Caco-2 (cell line): ENCODE data around the gene ZNF500. TPM values are rescaled to one million over a fixed set of nuclear protein-coding genes. Genes with fewer than 3 reads are reported as not detected.

Experiments used
- BruUV-seq: library from RNA; stranded (reverse); fragments of 400-500 nt; replicated peaks from 2 replicates; lab custom pipeline; 2021; lab: Mats Ljungman, UMichigan
- CTCF ChIA-PET: fragments of 300-600 bp; sonication (Branson Sonifier 250); formaldehyde crosslinking; loops from one replicate; lab custom pipeline; 2022; ENCODE audit warnings: antibody characterized with exemption; lab: Charles Lee
- POLR2A ChIA-PET: fragments of 300-600 bp; sonication (Branson Sonifier 250); formaldehyde crosslinking; loops from one replicate; lab custom pipeline; 2022; ENCODE audit warnings: antibody characterized with exemption; lab: Charles Lee
- DNase-seq, 2 experiments: peaks; one replicate each; pipeline versions ENCODE4 v3.0.0 to v3.0.0-alpha.2; 2020 to 2022
- H3K27me3 ChIP-seq: replicated peaks from 2 replicates; pipeline ENCODE4 v1.6.0; 2011; ENCODE audit warnings: low read length; ENCODE audit not compliant: control insufficient read depth, insufficient read depth
- H3K36me3 ChIP-seq: 2 replicates; pipeline ENCODE4 v1.5.1; 2011; ENCODE audit warnings: low read length; ENCODE audit not compliant: control insufficient read depth, insufficient read depth
- H3K4me1 ChIP-seq: fragments of 250-450 bp; sonication (Bioruptor Pico); 2 replicates; pipeline ENCODE4 v1.5.1; 2020; ENCODE audit warnings: mild to moderate bottlenecking
- H3K4me3 ChIP-seq: 2 replicates; pipeline ENCODE4 v1.5.1; 2011; ENCODE audit warnings: low read depth, mild to moderate bottlenecking, control low read depth, low read length
- H3K9me3 ChIP-seq: fragments of 250-450 bp; sonication (Bioruptor Pico); 2 replicates; pipeline ENCODE4 v1.5.1; 2020; ENCODE audit warnings: mild to moderate bottlenecking, moderate library complexity
- H3K27ac Mint-ChIP-seq: one replicate; pipeline ENCODE4 v1.8.0; 2022; ENCODE audit warnings: mixed read lengths; ENCODE audit not compliant: unreplicated experiment
- H3K27me3 Mint-ChIP-seq: one replicate; pipeline ENCODE4 v1.8.0; 2022; ENCODE audit warnings: mixed read lengths; ENCODE audit not compliant: insufficient read depth, unreplicated experiment
- H3K36me3 Mint-ChIP-seq: one replicate; pipeline ENCODE4 v1.8.0; 2022; ENCODE audit warnings: mild to moderate bottlenecking, mixed read lengths; ENCODE audit not compliant: insufficient read depth, unreplicated experiment
- H3K4me1 Mint-ChIP-seq: one replicate; pipeline ENCODE4 v1.8.0; 2022; ENCODE audit warnings: low read depth, mixed read lengths; ENCODE audit not compliant: unreplicated experiment
- H3K4me3 Mint-ChIP-seq: one replicate; pipeline ENCODE4 v1.8.0; 2022; ENCODE audit warnings: mild to moderate bottlenecking, moderate library complexity, mixed read lengths; ENCODE audit not compliant: unreplicated experiment
- H3K9me3 Mint-ChIP-seq: one replicate; pipeline ENCODE4 v1.8.0; 2022; ENCODE audit warnings: mixed read lengths; ENCODE audit not compliant: unreplicated experiment
- intact Hi-C: fragments of 100-400 bp; cut with micrococcal nuclease; formaldehyde crosslinking; loops from one replicate; pipeline ENCODE4 v1.10.0; 2022; ENCODE audit not compliant: unreplicated experiment
- total RNA-seq: library from RNA; stranded (reverse); gene quantifications from 2 replicates; pipeline ENCODE4 v1.2.3, GENCODE V29; 2022
- TF ChIP-seq, protein P1 (sequence below), 2 experiments: fragments of 200-600 bp in 1 of 2; IDR thresholded peaks; 1 replicate in 1 of 2; 2 replicates in 1 of 2; pipeline versions ENCODE4 v1.5.1 to v1.8.0; 2011 to 2022; ENCODE audit warnings: antibody characterized with exemption in 1 of 2, control low read depth in 1 of 2, inconsistent platforms in 1 of 2, low read depth in 1 of 2, low read length in 1 of 2, mild to moderate bottlenecking in 1 of 2, moderate library complexity in 1 of 2; ENCODE audit not compliant: insufficient read depth in 1 of 2, severe bottlenecking in 1 of 2, unreplicated experiment in 1 of 2

The ZNF500 gene
- total RNA-seq, 1 experiment from 2014 or later = 12.9 TPM

DNA sequence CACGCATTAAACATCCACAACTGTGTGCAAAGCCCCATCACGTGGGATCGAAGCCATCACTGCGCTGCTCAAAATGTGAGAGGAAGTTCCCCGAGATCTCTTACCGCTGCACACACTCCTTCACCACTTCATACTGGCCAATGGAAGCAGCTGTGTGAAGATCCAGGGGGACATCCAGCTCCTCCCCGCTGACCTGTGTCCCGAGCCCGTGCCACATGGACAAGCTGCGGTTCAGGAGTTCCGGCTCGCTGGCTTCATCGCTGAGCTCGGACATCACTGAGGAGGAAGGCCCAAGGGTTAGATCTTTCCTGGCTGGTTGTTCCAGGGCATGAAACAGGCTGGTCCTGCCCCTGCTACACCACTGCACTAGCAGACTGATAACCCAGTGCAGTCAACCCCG is 37.1 kb downstream of the ZNF500 start:
- Mint-ChIP-seq H3K27ac (no peak overlapping the region), H3K36me3 (peaks cover 29% of the 10 kb centered on the region), H3K4me3 (no peak overlapping the region), H3K4me1 (no peaks in the 10 kb centered on the region), H3K27me3 (no peaks in the 10 kb centered on the region), H3K9me3 (no peaks in the 10 kb centered on the region)
- Histone ChIP-seq H3K27me3 (no peaks in the 10 kb centered on the region), H3K36me3 (no peaks in the 10 kb centered on the region), H3K9me3 (no peaks in the 10 kb centered on the region), H3K4me1 (no peaks in the 10 kb centered on the region), H3K4me3 (no peak overlapping the region)
- intact Hi-C loops = no loop called here
- POLR2A ChIA-PET = no interaction called here
- no peak for DNase-seq
- TF ChIP-seq, protein P1, sequence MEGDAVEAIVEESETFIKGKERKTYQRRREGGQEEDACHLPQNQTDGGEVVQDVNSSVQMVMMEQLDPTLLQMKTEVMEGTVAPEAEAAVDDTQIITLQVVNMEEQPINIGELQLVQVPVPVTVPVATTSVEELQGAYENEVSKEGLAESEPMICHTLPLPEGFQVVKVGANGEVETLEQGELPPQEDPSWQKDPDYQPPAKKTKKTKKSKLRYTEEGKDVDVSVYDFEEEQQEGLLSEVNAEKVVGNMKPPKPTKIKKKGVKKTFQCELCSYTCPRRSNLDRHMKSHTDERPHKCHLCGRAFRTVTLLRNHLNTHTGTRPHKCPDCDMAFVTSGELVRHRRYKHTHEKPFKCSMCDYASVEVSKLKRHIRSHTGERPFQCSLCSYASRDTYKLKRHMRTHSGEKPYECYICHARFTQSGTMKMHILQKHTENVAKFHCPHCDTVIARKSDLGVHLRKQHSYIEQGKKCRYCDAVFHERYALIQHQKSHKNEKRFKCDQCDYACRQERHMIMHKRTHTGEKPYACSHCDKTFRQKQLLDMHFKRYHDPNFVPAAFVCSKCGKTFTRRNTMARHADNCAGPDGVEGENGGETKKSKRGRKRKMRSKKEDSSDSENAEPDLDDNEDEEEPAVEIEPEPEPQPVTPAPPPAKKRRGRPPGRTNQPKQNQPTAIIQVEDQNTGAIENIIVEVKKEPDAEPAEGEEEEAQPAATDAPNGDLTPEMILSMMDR (IDR thresholded peaks at IDR 0.05; ENCODE audit: insufficient read depth in 1 of 2, low read depth in 1 of 2, low read length in 1 of 2, severe bottlenecking in 1 of 2, unreplicated experiment in 1 of 2) = no peak
- CTCF ChIA-PET = no interaction called here
- BruUV-seq = no TSS peak

DNA sequence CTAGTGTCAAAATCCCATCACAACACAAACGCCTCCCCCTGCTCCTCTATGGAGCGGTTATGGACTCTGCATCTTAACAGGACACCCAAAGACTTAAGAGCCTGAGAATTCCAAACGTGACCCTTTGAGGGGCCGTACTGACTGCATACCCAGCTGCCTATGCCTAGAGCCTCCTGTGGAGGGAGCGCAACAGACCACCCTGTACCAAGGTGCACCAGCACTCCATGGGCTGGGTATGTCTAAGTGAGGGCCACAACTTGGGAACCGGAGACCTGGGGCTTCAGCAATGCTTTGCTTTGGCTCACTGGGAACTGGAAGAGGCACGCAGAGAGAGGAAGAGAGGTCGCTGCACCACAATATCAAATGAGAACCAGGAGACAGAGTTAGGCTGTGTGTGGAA is 38.3 kb downstream of the ZNF500 start:
- intact Hi-C loops = no loop called here
- H3K4me3 Mint-ChIP-seq = no peak overlapping the region
- H3K27ac Mint-ChIP-seq = no peak overlapping the region
- no peaks in the 10 kb centered on the region for H3K27me3 Mint-ChIP-seq
- no peaks in the 10 kb centered on the region for H3K4me1 Mint-ChIP-seq
- ChIA-PET POLR2A (no interaction called here), CTCF (no interaction called here)
- H3K36me3 Mint-ChIP-seq = peaks cover 18% of the 10 kb centered on the region
- H3K9me3 Mint-ChIP-seq = no peaks in the 10 kb centered on the region
- Histone ChIP-seq H3K4me1 (no peaks in the 10 kb centered on the region), H3K27me3 (no peaks in the 10 kb centered on the region), H3K36me3 (no peaks in the 10 kb centered on the region), H3K9me3 (no peaks in the 10 kb centered on the region), H3K4me3 (no peak overlapping the region)
- TF ChIP-seq, protein P1 (IDR thresholded peaks at IDR 0.05; ENCODE audit: insufficient read depth in 1 of 2, low read depth in 1 of 2, low read length in 1 of 2, severe bottlenecking in 1 of 2, unreplicated experiment in 1 of 2) = no peak
- BruUV-seq = no TSS peak
- DNase-seq = no peak

DNA sequence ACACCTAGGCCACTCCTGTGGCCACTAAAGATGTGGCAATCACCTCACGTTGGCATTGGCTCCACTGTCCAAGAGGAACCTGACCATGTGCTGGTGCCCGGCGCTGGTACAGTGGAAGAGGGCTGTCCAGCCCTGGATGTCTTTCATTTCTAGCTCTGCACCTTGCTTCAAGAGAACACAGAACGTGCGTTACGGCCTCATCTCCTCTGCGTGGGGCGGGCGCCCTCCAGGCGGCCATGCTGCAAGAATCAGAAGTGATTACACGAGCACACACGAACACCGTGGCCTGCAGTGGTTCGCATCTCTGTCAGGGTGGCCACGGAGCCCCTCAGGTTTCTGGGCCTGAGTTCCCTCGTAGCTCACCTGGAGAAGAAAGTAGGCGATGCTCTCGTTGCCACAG is 40.3 kb downstream of the ZNF500 start:
- Mint-ChIP-seq H3K4me1 (no peaks in the 10 kb centered on the region), H3K27me3 (no peaks in the 10 kb centered on the region), H3K9me3 (no peaks in the 10 kb centered on the region), H3K36me3 (peaks cover 26% of the 10 kb centered on the region), H3K4me3 (no peak overlapping the region), H3K27ac (no peak overlapping the region)
- DNase-seq = no peak
- Histone ChIP-seq H3K27me3 (no peaks in the 10 kb centered on the region), H3K9me3 (no peaks in the 10 kb centered on the region), H3K4me1 (no peaks in the 10 kb centered on the region), H3K36me3 (no peaks in the 10 kb centered on the region), H3K4me3 (no peak overlapping the region)
- POLR2A ChIA-PET = no interaction called here
- BruUV-seq = no TSS peak
- intact Hi-C loops = no loop called here
- TF ChIP-seq, protein P1 (IDR thresholded peaks at IDR 0.05; ENCODE audit: insufficient read depth in 1 of 2, low read depth in 1 of 2, low read length in 1 of 2, severe bottlenecking in 1 of 2, unreplicated experiment in 1 of 2) = no peak
- CTCF ChIA-PET = no interaction called here
